Measurements from ENCODE around the gene UGT1A6. TPM values are rescaled to one million over a fixed set of nuclear protein-coding genes. Genes with fewer than 3 reads are reported as not detected.

Gene UGT1A6
- total and polyA plus RNA-seq, 2 of the 4 experiments (the other 2 are of a cell fraction), result not detected

DNA sequence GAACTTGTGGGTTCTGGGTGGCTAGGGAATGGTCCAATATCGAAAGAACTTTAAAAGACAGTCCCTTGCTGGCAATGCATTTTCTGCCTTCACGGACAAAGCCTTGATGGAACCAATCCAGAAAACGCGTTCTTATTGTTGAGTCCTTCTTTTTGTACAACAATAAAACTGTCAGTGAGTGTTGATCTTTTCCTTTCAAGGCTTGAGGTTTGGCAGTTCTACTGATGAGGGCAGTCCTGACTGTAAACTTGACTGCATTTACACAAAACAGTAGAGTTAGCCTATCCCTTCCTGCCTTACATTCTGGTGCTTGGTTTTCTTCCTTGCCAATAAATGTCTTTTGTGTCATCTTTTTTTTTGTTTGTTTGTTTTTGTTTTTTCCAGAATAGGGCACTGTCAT is 13.5 kb upstream of the UGT1A6 start:
- POLR2A ChIA-PET (ENCODE audit: unreplicated experiment), result no interaction called here
- dilution Hi-C loops (cut with HindIII; ENCODE audit: low sequenced_read_pairs, unreplicated experiment), result no loop called here
- in situ Hi-C loops (cut with MboI; ENCODE audit: low sequenced_read_pairs), result no loop called here

More for the DNA sequence above, 13.5 kb upstream of the UGT1A6 start:
- no peak overlapping the region for H2BK120ac ChIP-seq (ENCODE audit: low read depth, low read length)
- no peak overlapping the region for H4K91ac ChIP-seq (ENCODE audit: insufficient read depth, low read depth, low read length)
- H3K79me1 ChIP-seq (ENCODE audit: low read depth in 1 of 2, low read length in 2 of 2), result no peaks in the 10 kb centered on the region
- no peak overlapping the region for H3K27ac ChIP-seq (ENCODE audit: insufficient read depth, low read length)
- intact Hi-C loops (cut with micrococcal nuclease), result no loop called here
- H2AK5ac ChIP-seq (ENCODE audit: low read depth, low read length), result no peak overlapping the region
- CTCF ChIA-PET, result no interaction called here
- no peaks in the 10 kb centered on the region for H3K4me1 ChIP-seq (ENCODE audit: control insufficient read depth, insufficient read depth, low read length)
- no peak overlapping the region for H3K4me2 ChIP-seq (ENCODE audit: low read depth, low read length)
- no peaks in the 10 kb centered on the region for H3K36me3 ChIP-seq (ENCODE audit: control insufficient read depth, insufficient read depth, low read length)
- no CpG with 5 or more reads among the region's 4 CpGs for WGBS, 2 experiments (ENCODE audit: extremely low coverage in 2 of 2, insufficient read length in 1 of 2)
- H3K9ac ChIP-seq (ENCODE audit: low read depth, low read length), result no peak overlapping the region
- no peak overlapping the region for H2AFZ ChIP-seq (replicated peaks; ENCODE audit: low read length, poor library complexity)
- no peak overlapping the region for H2AK9ac ChIP-seq (replicated peaks; ENCODE audit: low read depth, low read length, poor library complexity)
- H3K9me3 ChIP-seq (ENCODE audit: control insufficient read depth, insufficient read depth, low read length), result no peaks in the 10 kb centered on the region
- no peak overlapping the region for H3K4me3 ChIP-seq (ENCODE audit: insufficient read depth, low read depth, low read length)
- no peak overlapping the region for H2BK15ac ChIP-seq (ENCODE audit: low read depth, low read length)
- no peak overlapping the region for H3K56ac ChIP-seq (ENCODE audit: extremely low read depth, insufficient read depth, low read length)
- no peak overlapping the region for H4K5ac ChIP-seq (ENCODE audit: low read depth, low read length)
- H3K9me1 ChIP-seq (ENCODE audit: insufficient read depth, low read length), result no peaks in the 10 kb centered on the region
- H3K23ac ChIP-seq (ENCODE audit: low read depth, low read length), result no peak overlapping the region
- ATAC-seq (ENCODE audit: low read depth) (no peak), DNase-seq (no peak)
- H3K14ac ChIP-seq (replicated peaks; ENCODE audit: low read depth, low read length), result no peak overlapping the region
- H3K4ac ChIP-seq (ENCODE audit: low read depth, low read length), result no peak overlapping the region
- no peak for TF ChIP-seq CEBPB (IDR thresholded peaks at IDR 0.05; ENCODE audit: low read depth, low read length)
- no peak for TF ChIP-seq BHLHE40 (IDR thresholded peaks at IDR 0.05; ENCODE audit: low read depth, low read length)
- no peak for TF ChIP-seq MXI1 (IDR thresholded peaks at IDR 0.05; ENCODE audit: borderline replicate concordance, low read depth, low read length)
- TF ChIP-seq FOS (IDR thresholded peaks at IDR 0.05; ENCODE audit: low read depth, low read length), result no peak
- TF ChIP-seq, protein P1, sequence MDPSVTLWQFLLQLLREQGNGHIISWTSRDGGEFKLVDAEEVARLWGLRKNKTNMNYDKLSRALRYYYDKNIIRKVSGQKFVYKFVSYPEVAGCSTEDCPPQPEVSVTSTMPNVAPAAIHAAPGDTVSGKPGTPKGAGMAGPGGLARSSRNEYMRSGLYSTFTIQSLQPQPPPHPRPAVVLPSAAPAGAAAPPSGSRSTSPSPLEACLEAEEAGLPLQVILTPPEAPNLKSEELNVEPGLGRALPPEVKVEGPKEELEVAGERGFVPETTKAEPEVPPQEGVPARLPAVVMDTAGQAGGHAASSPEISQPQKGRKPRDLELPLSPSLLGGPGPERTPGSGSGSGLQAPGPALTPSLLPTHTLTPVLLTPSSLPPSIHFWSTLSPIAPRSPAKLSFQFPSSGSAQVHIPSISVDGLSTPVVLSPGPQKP (IDR thresholded peaks at IDR 0.05; ENCODE audit: borderline replicate concordance, low read depth, low read length), result no peak
- TF ChIP-seq, protein P2, sequence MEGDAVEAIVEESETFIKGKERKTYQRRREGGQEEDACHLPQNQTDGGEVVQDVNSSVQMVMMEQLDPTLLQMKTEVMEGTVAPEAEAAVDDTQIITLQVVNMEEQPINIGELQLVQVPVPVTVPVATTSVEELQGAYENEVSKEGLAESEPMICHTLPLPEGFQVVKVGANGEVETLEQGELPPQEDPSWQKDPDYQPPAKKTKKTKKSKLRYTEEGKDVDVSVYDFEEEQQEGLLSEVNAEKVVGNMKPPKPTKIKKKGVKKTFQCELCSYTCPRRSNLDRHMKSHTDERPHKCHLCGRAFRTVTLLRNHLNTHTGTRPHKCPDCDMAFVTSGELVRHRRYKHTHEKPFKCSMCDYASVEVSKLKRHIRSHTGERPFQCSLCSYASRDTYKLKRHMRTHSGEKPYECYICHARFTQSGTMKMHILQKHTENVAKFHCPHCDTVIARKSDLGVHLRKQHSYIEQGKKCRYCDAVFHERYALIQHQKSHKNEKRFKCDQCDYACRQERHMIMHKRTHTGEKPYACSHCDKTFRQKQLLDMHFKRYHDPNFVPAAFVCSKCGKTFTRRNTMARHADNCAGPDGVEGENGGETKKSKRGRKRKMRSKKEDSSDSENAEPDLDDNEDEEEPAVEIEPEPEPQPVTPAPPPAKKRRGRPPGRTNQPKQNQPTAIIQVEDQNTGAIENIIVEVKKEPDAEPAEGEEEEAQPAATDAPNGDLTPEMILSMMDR (conservative IDR thresholded peaks at IDR 0.05; ENCODE audit: low read depth, low read length), result no peak
- no peak for TF ChIP-seq NFE2L2 (IDR thresholded peaks at IDR 0.05; ENCODE audit: low read depth, low read length)
- TF ChIP-seq, protein P3, sequence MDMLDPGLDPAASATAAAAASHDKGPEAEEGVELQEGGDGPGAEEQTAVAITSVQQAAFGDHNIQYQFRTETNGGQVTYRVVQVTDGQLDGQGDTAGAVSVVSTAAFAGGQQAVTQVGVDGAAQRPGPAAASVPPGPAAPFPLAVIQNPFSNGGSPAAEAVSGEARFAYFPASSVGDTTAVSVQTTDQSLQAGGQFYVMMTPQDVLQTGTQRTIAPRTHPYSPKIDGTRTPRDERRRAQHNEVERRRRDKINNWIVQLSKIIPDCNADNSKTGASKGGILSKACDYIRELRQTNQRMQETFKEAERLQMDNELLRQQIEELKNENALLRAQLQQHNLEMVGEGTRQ (IDR thresholded peaks at IDR 0.05; ENCODE audit: low read depth, low read length), result no peak
- no peak for TF ChIP-seq CHD1 (IDR thresholded peaks at IDR 0.05; ENCODE audit: low read depth, low read length)
- H2BK5ac ChIP-seq (ENCODE audit: low read depth, low read length, poor library complexity, severe bottlenecking), result no peak overlapping the region
- no peak overlapping the region for H4K8ac ChIP-seq (ENCODE audit: low read depth in 2 of 2, low read length in 2 of 2)
- H2BK20ac ChIP-seq (ENCODE audit: low read depth, low read length), result no peak overlapping the region
- no TSS peak for BruUV-seq (replicated peaks)
- peaks cover 1% of the 10 kb centered on the region for H3K27me3 ChIP-seq (ENCODE audit: control insufficient read depth, insufficient read depth, low read length)
- no peak overlapping the region for H3K18ac ChIP-seq (ENCODE audit: low read depth, low read length)
- H4K20me1 ChIP-seq (ENCODE audit: insufficient read depth, low read length), result no peaks in the 10 kb centered on the region

Measured in IMR-90 (cell line).